Tibial nerve (tissue), 3 donors: Measurements from ENCODE around the gene CKAP5.

Experiments
- POLR2A ChIP-seq, 2 donors: fragments of 450-650 bp; IDR thresholded peaks; one replicate each; pipeline ENCODE4 v1.6.1; 2017; ENCODE audit warnings: antibody characterized with exemption in 2 of 2, mild to moderate bottlenecking in 2 of 2, moderate library complexity in 2 of 2
- TF ChIP-seq, protein P1 (sequence below), 5 experiments: fragments of 200-600 bp in 3 of 5; fragments of 450-650 bp in 2 of 5; sonication (generic) in 3 of 5; IDR thresholded peaks; one replicate each; pipeline ENCODE4 v1.5.1; 2016 to 2019; ENCODE audit warnings: antibody characterized with exemption in 5 of 5, mild to moderate bottlenecking in 3 of 5, moderate library complexity in 2 of 5

DNA sequence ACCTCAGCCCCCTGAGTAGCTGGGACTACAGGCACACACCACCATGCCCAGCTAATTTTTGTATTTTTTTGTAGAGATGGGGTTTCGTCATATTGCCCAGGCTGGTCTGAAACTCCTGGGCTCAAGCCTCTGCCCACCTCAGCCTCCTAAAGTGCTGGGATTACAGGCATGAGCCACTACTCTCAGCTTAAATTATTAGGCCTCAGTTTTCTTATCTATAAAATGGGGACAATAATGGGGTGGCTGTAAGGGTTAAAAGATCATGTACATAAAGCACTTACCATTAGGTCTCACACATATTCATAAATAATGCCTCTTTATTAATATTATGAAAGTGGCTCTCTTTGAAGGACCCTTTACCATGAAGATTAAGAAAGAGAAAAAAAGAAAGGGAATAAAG lies 31.5 kb upstream of the CKAP5 start:
- TF ChIP-seq, protein P1, sequence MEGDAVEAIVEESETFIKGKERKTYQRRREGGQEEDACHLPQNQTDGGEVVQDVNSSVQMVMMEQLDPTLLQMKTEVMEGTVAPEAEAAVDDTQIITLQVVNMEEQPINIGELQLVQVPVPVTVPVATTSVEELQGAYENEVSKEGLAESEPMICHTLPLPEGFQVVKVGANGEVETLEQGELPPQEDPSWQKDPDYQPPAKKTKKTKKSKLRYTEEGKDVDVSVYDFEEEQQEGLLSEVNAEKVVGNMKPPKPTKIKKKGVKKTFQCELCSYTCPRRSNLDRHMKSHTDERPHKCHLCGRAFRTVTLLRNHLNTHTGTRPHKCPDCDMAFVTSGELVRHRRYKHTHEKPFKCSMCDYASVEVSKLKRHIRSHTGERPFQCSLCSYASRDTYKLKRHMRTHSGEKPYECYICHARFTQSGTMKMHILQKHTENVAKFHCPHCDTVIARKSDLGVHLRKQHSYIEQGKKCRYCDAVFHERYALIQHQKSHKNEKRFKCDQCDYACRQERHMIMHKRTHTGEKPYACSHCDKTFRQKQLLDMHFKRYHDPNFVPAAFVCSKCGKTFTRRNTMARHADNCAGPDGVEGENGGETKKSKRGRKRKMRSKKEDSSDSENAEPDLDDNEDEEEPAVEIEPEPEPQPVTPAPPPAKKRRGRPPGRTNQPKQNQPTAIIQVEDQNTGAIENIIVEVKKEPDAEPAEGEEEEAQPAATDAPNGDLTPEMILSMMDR (IDR thresholded peaks at IDR 0.05) = no peak
- TF ChIP-seq POLR2A (IDR thresholded peaks at IDR 0.05) = no peak
